HG02973 (cell line): ENCODE data around the gene RGPD8.

Source experiments
- ATAC-seq: cut with Tn5 transposase; IDR thresholded peaks from one replicate; pipeline ENCODE4 v1.9.1; 2021; ENCODE audit warnings: moderate library complexity; ENCODE audit not compliant: unreplicated experiment

The RGPD8 gene

GRCh38 chr2:112335600-112335999 is 97.8 kb downstream of the RGPD8 start:
- no peak for ATAC-seq

GRCh38 chr2:112332123-112332696 is 101.2 kb downstream of the RGPD8 start:
- ATAC-seq: no peak

- no peak for ATAC-seq
These were observed 110.5 kb downstream of the RGPD8 start for GRCh38 chr2:112322919-112323318.

DNA sequence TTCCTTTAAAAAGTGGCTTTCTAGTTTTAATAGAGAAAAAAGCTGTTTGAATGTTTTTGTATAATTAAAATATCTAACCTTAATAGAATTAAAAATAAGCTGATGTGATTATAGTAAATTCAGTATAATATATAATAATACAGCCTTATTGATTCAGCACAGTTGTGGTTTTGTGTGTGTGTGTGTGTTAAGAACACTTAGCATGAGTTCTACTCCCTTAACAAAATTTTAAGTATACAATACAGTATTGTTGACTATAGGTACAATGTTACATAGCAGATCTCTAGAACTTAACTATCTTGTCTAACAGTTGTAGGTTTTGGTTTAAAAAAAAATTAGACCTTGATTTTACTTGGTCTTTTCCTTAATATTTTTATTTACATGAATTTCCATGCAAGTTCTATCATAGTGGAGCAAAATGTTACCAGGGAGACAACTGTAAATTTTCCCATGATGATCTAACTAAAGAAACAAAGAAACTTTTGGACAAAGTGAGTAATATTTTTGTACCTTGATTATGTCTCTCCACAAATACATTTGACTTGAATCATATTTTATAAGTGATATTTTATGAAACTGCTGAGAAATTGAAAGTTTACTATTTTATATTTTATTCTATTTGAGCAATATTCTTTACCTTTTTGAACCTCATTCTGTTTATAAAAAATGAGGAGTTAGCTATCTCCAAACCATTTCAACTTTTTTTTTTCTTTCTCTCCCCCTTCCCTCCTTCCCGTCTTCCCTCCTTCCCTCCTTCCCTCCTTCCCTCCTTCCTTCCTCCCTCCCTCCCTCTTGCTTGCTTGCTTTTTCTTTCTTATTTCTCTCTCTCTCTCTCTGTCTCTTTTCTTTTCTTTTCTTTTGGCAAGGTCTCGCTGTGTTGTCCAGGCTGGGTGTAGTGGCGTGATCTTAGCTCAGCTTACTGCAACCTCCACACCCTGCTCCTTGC is 111.8 kb downstream of the RGPD8 start:
- no peak for ATAC-seq
